ENCODE data around the gene GJB5. TPM values are rescaled to one million over a fixed set of nuclear protein-coding genes. Genes with fewer than 3 reads are reported as not detected.
"Not testable (repeated sequence)": the region's sequence is repeated elsewhere in the genome, so short reads cannot be mapped to it uniquely, and the experiment has no call there.

GJB5 gene
- total RNA-seq, 4 donors from 2014 or later: 1.9 TPM; not detected in 3

DNA sequence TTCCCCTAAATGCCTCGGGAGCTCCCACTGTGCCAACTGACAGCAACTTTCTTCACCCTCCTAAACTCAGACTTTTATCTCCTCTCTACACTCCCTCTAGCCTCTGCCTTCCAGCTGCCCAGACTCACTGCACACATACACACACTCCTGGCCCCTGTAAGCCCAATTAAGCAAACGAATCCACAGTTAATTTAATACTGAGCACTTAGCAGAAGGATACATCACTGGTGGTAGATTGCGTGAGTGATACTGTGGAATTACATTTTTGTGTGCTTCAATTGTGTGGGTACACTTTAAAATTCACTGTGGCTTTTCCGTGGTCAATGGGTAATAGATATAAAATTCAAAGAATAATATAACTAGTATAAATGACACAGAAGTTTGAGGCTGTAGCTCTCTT, 33.6 kb upstream of the GJB5 start:
- Histone ChIP-seq H3K4me1 (no peaks in the 10 kb centered on the region), H3K9me3 (peaks cover 0 to 14% (median 0%) of the 10 kb centered on the region in 3 donors), H3K4me3 (no peak overlapping the region), H3K36me3 (no peaks in the 10 kb centered on the region), H3K27ac (no peak overlapping the region), H3K27me3 (peaks cover 65% of the 10 kb centered on the region)
- no peak for TF ChIP-seq EP300 (IDR thresholded peaks at IDR 0.05)
- no peak for TF ChIP-seq POLR2A (IDR thresholded peaks at IDR 0.05)
- no peak for TF ChIP-seq POLR2AphosphoS5 (IDR thresholded peaks at IDR 0.05)
- no peak for TF ChIP-seq CTCF (IDR thresholded peaks at IDR 0.05)
- WGBS, 2 donors (ENCODE audit: low coverage in 1 of 2): 42 to 64% methylated on average over 3 to 4 of the region's 4 CpGs
- no peak for ATAC-seq

GRCh38 chr1:34721646-34722355, 33.0 kb upstream of the GJB5 start:
- no peaks in the 10 kb centered on the region for H3K4me1 ChIP-seq
- 65 to 89% methylated on average over 6 of the region's 6 CpGs for WGBS, 2 donors (ENCODE audit: low coverage in 1 of 2)
- H3K27ac ChIP-seq: no peak overlapping the region
- no peak for ATAC-seq
- peaks cover 68% of the 10 kb centered on the region for H3K27me3 ChIP-seq
- H3K9me3 ChIP-seq: peaks cover 0 to 14% (median 0%) of the 10 kb centered on the region in 3 donors
- no peak overlapping the region for H3K4me3 ChIP-seq
- no peak for TF ChIP-seq POLR2A (IDR thresholded peaks at IDR 0.05)
- TF ChIP-seq POLR2AphosphoS5 (IDR thresholded peaks at IDR 0.05): no peak
- no peak for TF ChIP-seq CTCF (IDR thresholded peaks at IDR 0.05)
- no peak for TF ChIP-seq EP300 (IDR thresholded peaks at IDR 0.05)
- H3K36me3 ChIP-seq: no peaks in the 10 kb centered on the region

DNA sequence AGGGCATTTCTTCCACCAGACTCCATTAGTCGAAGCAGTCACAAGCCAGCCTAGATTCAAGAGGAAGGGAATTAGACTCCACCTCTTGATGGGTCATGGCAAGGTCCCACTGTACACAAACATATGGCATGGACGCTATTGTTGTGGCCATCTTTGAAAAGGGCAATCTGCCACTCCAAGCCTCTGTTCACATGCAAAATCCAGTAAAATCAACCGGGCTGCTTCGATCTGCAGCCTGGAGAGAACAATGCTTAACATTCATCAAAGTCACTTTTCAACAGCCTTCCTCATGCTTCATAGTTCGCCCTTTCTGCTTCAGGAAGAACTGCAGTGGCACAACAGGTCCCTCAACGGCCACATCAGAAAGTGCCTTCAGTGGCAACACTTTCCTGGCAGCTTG, 28.0 kb upstream of the GJB5 start:
- TF ChIP-seq POLR2AphosphoS5 (IDR thresholded peaks at IDR 0.05) (no peak), EP300 (IDR thresholded peaks at IDR 0.05) (no peak), CTCF (IDR thresholded peaks at IDR 0.05) (no peak), POLR2A (IDR thresholded peaks at IDR 0.05) (no peak)
- H3K9me3 ChIP-seq: no peaks in the 10 kb centered on the region
- no peak for ATAC-seq

DNA sequence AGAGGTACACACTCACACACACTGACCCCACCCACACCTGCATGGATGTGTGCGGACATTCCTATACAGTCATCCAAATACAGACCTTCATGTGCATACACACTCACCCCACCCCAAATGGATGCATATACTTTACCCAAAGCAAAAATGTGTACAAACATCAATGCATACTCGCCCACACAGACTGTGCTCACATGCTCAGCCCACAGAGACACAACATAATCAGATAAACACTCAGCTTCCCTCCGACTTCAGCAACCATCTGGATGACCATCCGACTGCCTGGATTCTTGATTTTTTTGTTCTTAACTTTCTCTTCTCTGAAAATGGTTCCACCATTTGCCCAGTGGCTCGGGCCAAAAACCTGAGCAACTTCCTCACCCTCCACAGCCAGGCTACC, 24.4 kb upstream of the GJB5 start:
- Histone ChIP-seq H3K9me3 (no peaks in the 10 kb centered on the region), H3K27ac (no peak overlapping the region), H3K4me3 (no peak overlapping the region), H3K27me3 (peaks cover 27% of the 10 kb centered on the region), H3K4me1 (no peaks in the 10 kb centered on the region), H3K36me3 (no peaks in the 10 kb centered on the region)
- 74 to 79% methylated on average over 4 of the region's 5 CpGs for WGBS, 2 donors (ENCODE audit: low coverage in 1 of 2)
- TF ChIP-seq CTCF (IDR thresholded peaks at IDR 0.05): no peak
- TF ChIP-seq EP300 (IDR thresholded peaks at IDR 0.05): no peak
- TF ChIP-seq POLR2A (IDR thresholded peaks at IDR 0.05): no peak
- no peak for TF ChIP-seq POLR2AphosphoS5 (IDR thresholded peaks at IDR 0.05)
- no peak for ATAC-seq

More for the DNA sequence above, 28.0 kb upstream of the GJB5 start:
- Histone ChIP-seq H3K27ac (no peak overlapping the region), H3K4me1 (no peaks in the 10 kb centered on the region), H3K27me3 (peaks cover 44% of the 10 kb centered on the region), H3K36me3 (no peaks in the 10 kb centered on the region), H3K4me3 (no peak overlapping the region)
- 61 to 83% methylated on average over 1 to 5 of the region's 6 CpGs for WGBS, 2 donors (ENCODE audit: low coverage in 1 of 2)

GRCh38 chr1:34732831-34733230, 22.0 kb upstream of the GJB5 start:
- H3K27me3 ChIP-seq: peaks cover 32% of the 10 kb centered on the region
- not testable (repeated sequence) for H3K9me3 ChIP-seq, H3K4me3 ChIP-seq, H3K27ac ChIP-seq, ATAC-seq, H3K36me3 ChIP-seq, H3K4me1 ChIP-seq
- WGBS, 2 donors (ENCODE audit: low coverage in 1 of 2): 55 to 75% methylated on average over 7 of the region's 7 CpGs
